Measurements from ENCODE around the gene EYS.

Gene EYS

GRCh38 chr6:64703922-64704321, 1003.1 kb downstream of the EYS start:
- no peak for DNase-seq

- no peak for DNase-seq
Measured at GRCh38 chr6:64696053-64696452, 1011.0 kb downstream of the EYS start.

GRCh38 chr6:64694356-64694755, 1012.7 kb downstream of the EYS start:
- DNase-seq, result no peak

- no peak for DNase-seq
Measured at GRCh38 chr6:64691064-64691463, 1016.0 kb downstream of the EYS start.

GRCh38 chr6:64685401-64685800, 1021.6 kb downstream of the EYS start:
- no peak for DNase-seq

- DNase-seq, result no peak
Measured at GRCh38 chr6:64683682-64684081, 1023.3 kb downstream of the EYS start.

GRCh38 chr6:64681416-64682160, 1025.4 kb downstream of the EYS start:
- no peak for DNase-seq

GRCh38 chr6:64680446-64680845, 1026.6 kb downstream of the EYS start:
- DNase-seq, result no peak

GRCh38 chr6:64679416-64679815, 1027.6 kb downstream of the EYS start:
- DNase-seq, result no peak

- DNase-seq, result no peak
Measured at GRCh38 chr6:64672651-64673050, 1034.4 kb downstream of the EYS start.

GRCh38 chr6:64672131-64672530, 1034.9 kb downstream of the EYS start:
- DNase-seq, result no peak

- DNase-seq, result no peak
Measured at GRCh38 chr6:64665137-64665536, 1041.9 kb downstream of the EYS start.

- no peak for DNase-seq
Measured at GRCh38 chr6:64664480-64664879, 1042.5 kb downstream of the EYS start.

GRCh38 chr6:64644024-64644423, 1063.0 kb downstream of the EYS start:
- DNase-seq, result no peak

GRCh38 chr6:64630901-64631300, 1076.1 kb downstream of the EYS start:
- DNase-seq, result no peak

GRCh38 chr6:64622944-64623343, 1084.1 kb downstream of the EYS start:
- DNase-seq, result no peak

- no peak for DNase-seq
Measured at GRCh38 chr6:64602993-64603392, 1104.0 kb downstream of the EYS start.

GRCh38 chr6:64591676-64592036, 1115.4 kb downstream of the EYS start:
- DNase-seq, result no peak

GRCh38 chr6:64590965-64591675, 1115.9 kb downstream of the EYS start:
- DNase-seq, result no peak

- DNase-seq, result no peak
Measured at GRCh38 chr6:64589961-64590360, 1117.1 kb downstream of the EYS start.

GRCh38 chr6:64580346-64580745, 1126.7 kb downstream of the EYS start:
- no peak for DNase-seq

GRCh38 chr6:64553249-64553786, 1153.7 kb downstream of the EYS start:
- no peak for DNase-seq

GRCh38 chr6:64547594-64548268, 1159.3 kb downstream of the EYS start:
- no peak for DNase-seq

- DNase-seq, result no peak
Measured at GRCh38 chr6:64539917-64540316, 1167.1 kb downstream of the EYS start.

Measured in NCI-H187 treated with DMSO at 0.1 percent for 48 hours (cell line).